OCI-LY3 (cell line): ENCODE measurements around the gene SUSD1.

Experiments
- H2AFZ ChIP-seq: fragments of 200-600, 300-600 bp; shearing (Covaris generic); 2 replicates; pipeline ENCODE4 v1.6.0; 2014; ENCODE audit warnings: antibody characterized with exemption, low read depth, low read length
- H3K27ac ChIP-seq: fragments of 200-600, 300-600 bp; sonication (generic); 2 replicates; pipeline ENCODE4 v1.5.1; 2014; ENCODE audit warnings: mild to moderate bottlenecking, low read length, moderate library complexity, mixed read lengths
- H3K27me3 ChIP-seq: fragments of 200-600, 300-600 bp; sonication (generic); 2 replicates; pipeline ENCODE4 v1.6.1; 2014; ENCODE audit warnings: low read depth, low read length, mixed read lengths
- H3K36me3 ChIP-seq: fragments of 200-600, 300-600 bp; sonication (generic); replicated peaks from 2 replicates; pipeline ENCODE3; 2014; ENCODE audit warnings: low read depth, low read length, mixed read lengths
- H3K4me1 ChIP-seq: fragments of 300-600, 200-600 bp; sonication (generic); 2 replicates; pipeline ENCODE4 v1.6.1; 2014; ENCODE audit warnings: low read length, mixed read lengths
- H3K4me2 ChIP-seq: fragments of 200-600, 300-600 bp; sonication (generic); 2 replicates; pipeline ENCODE4 v1.6.1; 2014; ENCODE audit warnings: low read length, mixed read lengths
- H3K4me3 ChIP-seq: fragments of 300-600, 200-600 bp; sonication (generic); 2 replicates; pipeline ENCODE4 v1.5.1; 2014; ENCODE audit warnings: antibody characterized with exemption, mild to moderate bottlenecking, low read length, moderate library complexity
- H3K79me2 ChIP-seq: fragments of 300-600, 200-600 bp; shearing (Covaris generic); 2 replicates; pipeline ENCODE4 v1.6.1; 2014; ENCODE audit warnings: mild to moderate bottlenecking, low read length, mixed read lengths
- H3K9ac ChIP-seq: fragments of 300-600, 200-600 bp; shearing (Covaris generic); 2 replicates; pipeline ENCODE4 v1.6.0; 2014; ENCODE audit warnings: mild to moderate bottlenecking, low read length, moderate library complexity
- H3K9me3 ChIP-seq: fragments of 200-600, 300-600 bp; shearing (Covaris generic); 2 replicates; pipeline ENCODE4 v1.6.1; 2014; ENCODE audit warnings: low read length, mixed read lengths; ENCODE audit not compliant: insufficient read depth
- H4K20me1 ChIP-seq: fragments of 200-600, 300-600 bp; sonication (generic); 2 replicates; pipeline ENCODE4 v1.6.1; 2016; ENCODE audit warnings: low read length, mixed read lengths; ENCODE audit not compliant: insufficient read depth
- CTCF ChIP-seq: fragments of 200-600, 300-600 bp; sonication (generic); IDR thresholded peaks from 2 replicates; pipeline ENCODE4 v1.5.1; 2014; ENCODE audit warnings: antibody characterized with exemption, low read length, low read depth
- EZH2phosphoT487 ChIP-seq: fragments of 200-600 bp; shearing (Covaris generic); IDR thresholded peaks from 2 replicates; pipeline ENCODE4 v1.6.1; 2018; ENCODE audit warnings: antibody characterized with exemption, mixed run types, low read depth

SUSD1 gene

GRCh38 chr9:112094948-112095681 is 80.0 kb downstream of the SUSD1 start:
- Histone ChIP-seq H2AFZ (peak overlapping the region; percentile 19; the same call in 1 of the 2 replicates), H3K9me3 (no peaks in the 10 kb centered on the region), H4K20me1 (no peaks in the 10 kb centered on the region), H3K27ac (no peak overlapping the region), H3K79me2 (no peaks in the 10 kb centered on the region), H3K36me3 (no peaks in the 10 kb centered on the region), H3K4me3 (peak overlapping the region; percentile 54), H3K4me2 (peak overlapping the region; percentile 72), H3K27me3 (no peaks in the 10 kb centered on the region), H3K9ac (no peak overlapping the region), H3K4me1 (peaks cover 16% of the 10 kb centered on the region)
- TF ChIP-seq CTCF: no peak
- no peak for TF ChIP-seq EZH2phosphoT487

- Histone ChIP-seq H3K4me2 (peak overlapping the region; percentile 72), H2AFZ (no peak overlapping the region), H4K20me1 (no peaks in the 10 kb centered on the region), H3K27me3 (no peaks in the 10 kb centered on the region), H3K9ac (no peak overlapping the region), H3K79me2 (no peaks in the 10 kb centered on the region), H3K4me1 (peaks cover 16% of the 10 kb centered on the region), H3K9me3 (no peaks in the 10 kb centered on the region), H3K27ac (no peak overlapping the region), H3K36me3 (no peaks in the 10 kb centered on the region), H3K4me3 (no peak overlapping the region)
- TF ChIP-seq CTCF (no peak), EZH2phosphoT487 (no peak)
These were observed 80.9 kb downstream of the SUSD1 start for GRCh38 chr9:112094241-112094640.

- TF ChIP-seq CTCF (no peak), EZH2phosphoT487 (no peak)
- no peak overlapping the region for H3K27ac ChIP-seq
- no peaks in the 10 kb centered on the region for H3K27me3 ChIP-seq
- H3K4me1 ChIP-seq: peaks cover 16% of the 10 kb centered on the region
- no peaks in the 10 kb centered on the region for H3K79me2 ChIP-seq
- no peaks in the 10 kb centered on the region for H3K9me3 ChIP-seq
- H4K20me1 ChIP-seq: no peaks in the 10 kb centered on the region
- no peak overlapping the region for H3K4me3 ChIP-seq
- no peak overlapping the region for H3K4me2 ChIP-seq
- no peaks in the 10 kb centered on the region for H3K36me3 ChIP-seq
- no peak overlapping the region for H3K9ac ChIP-seq
- H2AFZ ChIP-seq: no peak overlapping the region
These were observed 81.3 kb downstream of the SUSD1 start for GRCh38 chr9:112093870-112094216.

GRCh38 chr9:112093147-112093869 is 81.8 kb downstream of the SUSD1 start:
- Histone ChIP-seq H3K79me2 (no peaks in the 10 kb centered on the region), H2AFZ (no peak overlapping the region), H3K36me3 (no peaks in the 10 kb centered on the region), H4K20me1 (no peaks in the 10 kb centered on the region), H3K27me3 (no peaks in the 10 kb centered on the region), H3K4me2 (no peak overlapping the region), H3K4me1 (peaks cover 16% of the 10 kb centered on the region), H3K4me3 (no peak overlapping the region), H3K9me3 (no peaks in the 10 kb centered on the region), H3K9ac (no peak overlapping the region), H3K27ac (no peak overlapping the region)
- no peak for TF ChIP-seq EZH2phosphoT487
- TF ChIP-seq CTCF: no peak
